Measurements from ENCODE around the gene IGLL5. TPM values are rescaled to one million over a fixed set of nuclear protein-coding genes. Genes with fewer than 3 reads are reported as not detected.

Gene IGLL5
- total and polyA plus RNA-seq, 9 of the 15 experiments (the other 6 are each of a cell fraction or from before 2014, with no cell fraction given): not detected

DNA sequence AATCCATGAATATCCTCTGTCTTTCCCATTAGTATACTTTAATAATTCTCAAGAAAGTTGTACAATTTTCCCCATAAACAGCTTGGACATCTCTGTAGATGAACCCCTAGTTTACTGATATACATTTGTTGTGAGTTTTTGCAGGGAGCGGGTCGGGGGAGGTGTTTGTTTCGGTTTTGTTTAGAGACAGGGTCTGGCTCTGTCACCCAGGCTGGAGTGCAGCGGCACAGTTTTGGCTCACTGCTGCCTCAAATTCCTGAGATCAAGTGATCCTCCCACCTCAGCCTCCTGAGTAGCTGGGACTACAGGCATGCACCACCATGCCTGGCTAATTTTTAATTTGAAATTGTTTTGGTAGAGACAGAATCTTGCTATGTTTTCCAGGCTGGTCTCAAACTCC, 57.6 kb downstream of the IGLL5 start:
- CTCF ChIA-PET (ENCODE audit: low intra/inter-chr PET ratio): interaction anchor here (0.6 to 1.3 kb wide), 6 partner anchors 48 to 191 kb away, joined by 3 to 4 read pairs (median 3); no protein-coding TSS in a partner anchor
- peaks cover 13% of the 10 kb centered on the region for H3K9me1 ChIP-seq (ENCODE audit: control insufficient read depth, insufficient read depth, low read length)
- no peaks in the 10 kb centered on the region for H3K9me3 ChIP-seq (replicated peaks; ENCODE audit: control insufficient read depth, insufficient read depth, low read depth, low read length)
- no peak overlapping the region for H3K9ac ChIP-seq (ENCODE audit: insufficient read depth in 1 of 2, low read depth in 2 of 2, low read length in 2 of 2)
- H3K36me3 ChIP-seq (ENCODE audit: control insufficient read depth, insufficient read depth, low read length): no peaks in the 10 kb centered on the region
- in situ Hi-C loops (cut with MboI): loop anchor here (25.0 kb wide), 1 partner anchor 1317 kb away; the partner anchor contains the start of gene SPECC1L
- intact Hi-C loops (cut with micrococcal nuclease): no loop called here
- DNase-seq (ENCODE audit: extremely low read depth in 1 of 4, low spot score in 3 of 4): no peak
- H3K4me3 ChIP-seq: no peak overlapping the region
- no peak overlapping the region for H3K4me2 ChIP-seq (ENCODE audit: insufficient read depth, low read length)
- H4K20me1 ChIP-seq (replicated peaks; ENCODE audit: control insufficient read depth, insufficient read depth, low read length): peaks cover 34% of the 10 kb centered on the region
- FAIRE-seq: no peak
- POLR2A ChIA-PET: interaction anchor here (0.6 to 7.7 kb wide), 13 partner anchors 10 to 883 kb away, joined by 3 to 74 read pairs (median 3); no protein-coding TSS in a partner anchor
- peaks cover 0 to 3% of the 10 kb centered on the region in 2 experiments; a peak in 1 of 5 replicates for H3K4me1 ChIP-seq (replicated peaks in 1 of 2; ENCODE audit: control insufficient read depth in 2 of 2, insufficient read depth in 2 of 2, low read length in 2 of 2)
- no peak overlapping the region for H3K27ac ChIP-seq (ENCODE audit: extremely low read depth, low read depth, low read length)
- BruUV-seq (replicated peaks): no TSS peak
- TF ChIP-seq, protein P1, sequence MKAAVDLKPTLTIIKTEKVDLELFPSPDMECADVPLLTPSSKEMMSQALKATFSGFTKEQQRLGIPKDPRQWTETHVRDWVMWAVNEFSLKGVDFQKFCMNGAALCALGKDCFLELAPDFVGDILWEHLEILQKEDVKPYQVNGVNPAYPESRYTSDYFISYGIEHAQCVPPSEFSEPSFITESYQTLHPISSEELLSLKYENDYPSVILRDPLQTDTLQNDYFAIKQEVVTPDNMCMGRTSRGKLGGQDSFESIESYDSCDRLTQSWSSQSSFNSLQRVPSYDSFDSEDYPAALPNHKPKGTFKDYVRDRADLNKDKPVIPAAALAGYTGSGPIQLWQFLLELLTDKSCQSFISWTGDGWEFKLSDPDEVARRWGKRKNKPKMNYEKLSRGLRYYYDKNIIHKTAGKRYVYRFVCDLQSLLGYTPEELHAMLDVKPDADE (conservative IDR thresholded peaks at IDR 0.05; ENCODE audit: control insufficient read depth, low read depth, low read length): no peak
- TF ChIP-seq, protein P2, sequence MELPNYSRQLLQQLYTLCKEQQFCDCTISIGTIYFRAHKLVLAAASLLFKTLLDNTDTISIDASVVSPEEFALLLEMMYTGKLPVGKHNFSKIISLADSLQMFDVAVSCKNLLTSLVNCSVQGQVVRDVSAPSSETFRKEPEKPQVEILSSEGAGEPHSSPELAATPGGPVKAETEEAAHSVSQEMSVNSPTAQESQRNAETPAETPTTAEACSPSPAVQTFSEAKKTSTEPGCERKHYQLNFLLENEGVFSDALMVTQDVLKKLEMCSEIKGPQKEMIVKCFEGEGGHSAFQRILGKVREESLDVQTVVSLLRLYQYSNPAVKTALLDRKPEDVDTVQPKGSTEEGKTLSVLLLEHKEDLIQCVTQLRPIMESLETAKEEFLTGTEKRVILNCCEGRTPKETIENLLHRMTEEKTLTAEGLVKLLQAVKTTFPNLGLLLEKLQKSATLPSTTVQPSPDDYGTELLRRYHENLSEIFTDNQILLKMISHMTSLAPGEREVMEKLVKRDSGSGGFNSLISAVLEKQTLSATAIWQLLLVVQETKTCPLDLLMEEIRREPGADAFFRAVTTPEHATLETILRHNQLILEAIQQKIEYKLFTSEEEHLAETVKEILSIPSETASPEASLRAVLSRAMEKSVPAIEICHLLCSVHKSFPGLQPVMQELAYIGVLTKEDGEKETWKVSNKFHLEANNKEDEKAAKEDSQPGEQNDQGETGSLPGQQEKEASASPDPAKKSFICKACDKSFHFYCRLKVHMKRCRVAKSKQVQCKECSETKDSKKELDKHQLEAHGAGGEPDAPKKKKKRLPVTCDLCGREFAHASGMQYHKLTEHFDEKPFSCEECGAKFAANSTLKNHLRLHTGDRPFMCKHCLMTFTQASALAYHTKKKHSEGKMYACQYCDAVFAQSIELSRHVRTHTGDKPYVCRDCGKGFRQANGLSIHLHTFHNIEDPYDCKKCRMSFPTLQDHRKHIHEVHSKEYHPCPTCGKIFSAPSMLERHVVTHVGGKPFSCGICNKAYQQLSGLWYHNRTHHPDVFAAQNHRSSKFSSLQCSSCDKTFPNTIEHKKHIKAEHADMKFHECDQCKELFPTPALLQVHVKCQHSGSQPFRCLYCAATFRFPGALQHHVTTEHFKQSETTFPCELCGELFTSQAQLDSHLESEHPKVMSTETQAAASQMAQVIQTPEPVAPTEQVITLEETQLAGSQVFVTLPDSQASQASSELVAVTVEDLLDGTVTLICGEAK (IDR thresholded peaks at IDR 0.05): no peak
- TF ChIP-seq, protein P2 (CRISPR knock-in tag; IDR thresholded peaks at IDR 0.05): 0 out of 2 replicates have a peak, but pooled peaks have one; percentile 23
- TF ChIP-seq MYNN (IDR thresholded peaks at IDR 0.05) (no peak), MYNN (CRISPR knock-in tag; IDR thresholded peaks at IDR 0.05) (peak; percentile 15; the same call in 1 of the 2 replicates)
- H3K27me3 ChIP-seq (ENCODE audit: control insufficient read depth in 2 of 2, insufficient read depth in 2 of 2, low read length in 2 of 2): peaks cover 19 to 32% of the 10 kb centered on the region in 2 experiments; a peak in 4 of 5 replicates
- ATAC-seq: no peak
- under 1% methylated on average over 4 of the region's 4 CpGs for WGBS (ENCODE audit: insufficient coverage, low coverage, missing lambda C conversion rate)
- no peak overlapping the region for H2AFZ ChIP-seq (ENCODE audit: low read depth, low read length)
- no peaks in the 10 kb centered on the region for H3K79me2 ChIP-seq (ENCODE audit: control insufficient read depth, insufficient read depth, low read length)

Measured in K562 (cell line).